ENCODE results near the gene PRAC1.

Gene PRAC1

DNA sequence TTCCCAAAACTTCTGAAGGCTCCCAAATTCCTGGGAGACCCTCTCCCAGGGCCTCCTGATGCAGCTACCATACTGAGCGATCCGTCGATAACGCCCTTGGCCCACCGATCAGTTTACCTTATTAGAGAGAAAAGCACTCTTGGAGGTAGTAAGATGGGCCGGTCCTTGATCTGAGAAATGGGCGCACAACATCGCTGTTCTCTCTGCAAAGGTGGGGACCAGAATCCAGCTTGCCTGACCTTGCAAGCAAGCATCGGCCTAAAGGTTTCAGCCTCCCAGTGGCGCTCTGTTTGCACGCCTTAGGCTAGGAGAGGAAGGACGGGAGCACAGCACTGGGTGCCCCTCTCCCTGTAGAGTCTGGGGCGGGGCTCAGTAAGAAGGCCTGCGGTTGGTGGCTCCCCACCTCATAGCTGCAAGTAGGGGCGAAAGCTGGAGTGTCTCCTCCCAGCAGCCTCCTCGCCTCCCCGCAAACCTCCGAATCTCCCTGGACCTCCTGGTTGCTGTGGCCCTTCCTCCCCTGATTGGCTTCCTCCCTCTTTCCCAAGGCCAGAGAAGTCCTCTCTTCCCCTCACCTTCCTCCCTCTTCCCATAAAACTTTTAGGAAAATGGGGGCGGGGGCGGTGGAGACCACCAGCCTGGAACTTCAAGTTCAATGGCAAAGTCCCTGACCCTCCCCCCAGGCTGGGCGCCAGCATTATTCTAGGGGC, at the start of gene PRAC1:
TSS of gene PRAC1 (minus strand) at position 318 of the 707 bp plus-strand sequence. CDS start at position 192, 126 bp downstream.
- in situ Hi-C loops (cut with MboI; ENCODE audit: low pct_unique_long_range_greater_than_20kb, low sequenced_read_pairs, unreplicated experiment): loop anchor here (10.0 kb wide), 1 partner anchor 108 kb away; the partner anchor contains the start of genes HOXB7 and HOXB8
- DNase-seq (ENCODE audit: low spot score): no peak
- TF ChIP-seq, protein P1, sequence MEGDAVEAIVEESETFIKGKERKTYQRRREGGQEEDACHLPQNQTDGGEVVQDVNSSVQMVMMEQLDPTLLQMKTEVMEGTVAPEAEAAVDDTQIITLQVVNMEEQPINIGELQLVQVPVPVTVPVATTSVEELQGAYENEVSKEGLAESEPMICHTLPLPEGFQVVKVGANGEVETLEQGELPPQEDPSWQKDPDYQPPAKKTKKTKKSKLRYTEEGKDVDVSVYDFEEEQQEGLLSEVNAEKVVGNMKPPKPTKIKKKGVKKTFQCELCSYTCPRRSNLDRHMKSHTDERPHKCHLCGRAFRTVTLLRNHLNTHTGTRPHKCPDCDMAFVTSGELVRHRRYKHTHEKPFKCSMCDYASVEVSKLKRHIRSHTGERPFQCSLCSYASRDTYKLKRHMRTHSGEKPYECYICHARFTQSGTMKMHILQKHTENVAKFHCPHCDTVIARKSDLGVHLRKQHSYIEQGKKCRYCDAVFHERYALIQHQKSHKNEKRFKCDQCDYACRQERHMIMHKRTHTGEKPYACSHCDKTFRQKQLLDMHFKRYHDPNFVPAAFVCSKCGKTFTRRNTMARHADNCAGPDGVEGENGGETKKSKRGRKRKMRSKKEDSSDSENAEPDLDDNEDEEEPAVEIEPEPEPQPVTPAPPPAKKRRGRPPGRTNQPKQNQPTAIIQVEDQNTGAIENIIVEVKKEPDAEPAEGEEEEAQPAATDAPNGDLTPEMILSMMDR (IDR thresholded peaks at IDR 0.05; ENCODE audit: extremely low read depth, insufficient read depth, missing control alignments): no peak

DNA sequence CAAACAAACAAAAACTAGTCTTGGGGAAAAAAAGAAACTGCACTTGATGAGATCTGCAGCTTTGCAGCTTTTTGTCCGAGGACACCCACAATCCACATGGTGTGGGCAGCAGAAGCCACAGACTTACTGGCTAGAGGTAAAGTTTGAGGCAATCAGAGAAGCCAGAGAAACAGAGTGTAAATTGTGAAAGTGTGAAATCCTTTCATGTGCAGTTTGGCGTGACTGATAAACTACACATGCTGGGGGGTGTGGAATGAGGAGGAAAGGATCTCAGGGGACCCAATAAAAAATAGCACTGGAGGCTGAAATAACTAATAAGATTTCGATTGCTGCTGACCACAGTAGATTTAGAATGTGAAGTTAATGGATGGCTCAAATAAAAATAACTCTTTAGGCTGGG, 48.6 kb upstream of the PRAC1 start:
- TF ChIP-seq, protein P1 (IDR thresholded peaks at IDR 0.05; ENCODE audit: extremely low read depth, insufficient read depth, missing control alignments): no peak
- in situ Hi-C loops (cut with MboI; ENCODE audit: low pct_unique_long_range_greater_than_20kb, low sequenced_read_pairs, unreplicated experiment): no loop called here
- DNase-seq (ENCODE audit: low spot score): no peak

GRCh38 chr17:48769009-48769675, 46.8 kb upstream of the PRAC1 start:
- TF ChIP-seq, protein P1 (IDR thresholded peaks at IDR 0.05; ENCODE audit: extremely low read depth, insufficient read depth, missing control alignments): no peak
- no peak for DNase-seq (ENCODE audit: low spot score)
- in situ Hi-C loops (cut with MboI; ENCODE audit: low pct_unique_long_range_greater_than_20kb, low sequenced_read_pairs, unreplicated experiment): no loop called here

DNA sequence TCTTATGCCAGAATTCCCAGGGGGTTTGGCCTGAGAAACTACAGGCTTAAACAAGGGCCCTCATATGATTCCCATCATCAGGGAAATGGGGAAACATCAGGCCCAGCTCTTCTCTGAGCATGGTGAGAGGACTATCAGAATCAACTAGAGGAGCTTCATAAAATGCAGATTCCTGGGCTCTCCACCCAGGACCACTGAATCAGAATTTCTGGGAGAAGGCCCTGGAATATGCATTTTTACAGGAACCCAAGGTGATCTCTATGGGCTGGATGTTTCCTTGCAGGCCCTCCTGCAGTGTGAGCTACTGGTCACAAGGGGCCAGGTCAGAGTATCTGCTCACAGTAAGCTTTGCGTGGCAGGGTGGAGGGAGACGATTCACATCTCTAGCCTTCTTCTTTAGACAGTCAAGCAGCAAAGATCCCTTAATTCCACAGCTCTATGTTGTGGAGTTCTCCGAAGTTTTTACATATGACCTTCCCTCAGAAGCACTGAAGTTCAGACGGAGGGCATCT, 45.0 kb upstream of the PRAC1 start:
- no peak for DNase-seq (ENCODE audit: low spot score)
- in situ Hi-C loops (cut with MboI; ENCODE audit: low pct_unique_long_range_greater_than_20kb, low sequenced_read_pairs, unreplicated experiment): no loop called here
- TF ChIP-seq, protein P1 (IDR thresholded peaks at IDR 0.05; ENCODE audit: extremely low read depth, insufficient read depth, missing control alignments): no peak

- DNase-seq (ENCODE audit: low spot score): no peak
- in situ Hi-C loops (cut with MboI; ENCODE audit: low pct_unique_long_range_greater_than_20kb, low sequenced_read_pairs, unreplicated experiment): no loop called here
- TF ChIP-seq, protein P1 (IDR thresholded peaks at IDR 0.05; ENCODE audit: extremely low read depth, insufficient read depth, missing control alignments): no peak
These were observed 38.8 kb upstream of the PRAC1 start for GRCh38 chr17:48761114-48761513.

- TF ChIP-seq, protein P1 (IDR thresholded peaks at IDR 0.05; ENCODE audit: extremely low read depth, insufficient read depth, missing control alignments): no peak
- in situ Hi-C loops (cut with MboI; ENCODE audit: low pct_unique_long_range_greater_than_20kb, low sequenced_read_pairs, unreplicated experiment): no loop called here
- peak; percentile 8 for DNase-seq (ENCODE audit: low spot score)
These were observed 38.1 kb upstream of the PRAC1 start for GRCh38 chr17:48760411-48760810.

Measured in GM13977 (cell line).